ENCODE measurements around the gene FAM149B1. TPM values are rescaled to one million over a fixed set of nuclear protein-coding genes. Genes with fewer than 3 reads are reported as not detected.

Gene FAM149B1
- total RNA-seq, 2 experiments from 2014 or later, result 7.0 to 7.7 TPM

GRCh38 chr10:73264423-73264822, 96.5 kb downstream of the FAM149B1 start:
- no peak for TF ChIP-seq CTCF (IDR thresholded peaks at IDR 0.05)
- DNase-seq (no peak), ATAC-seq (ENCODE audit: poor library complexity) (no peak)
- H3K27ac ChIP-seq (ENCODE audit: low read depth in 1 of 2, low read length in 2 of 2), result no peak overlapping the region
- Mint-ChIP-seq H3K4me3 (no peak overlapping the region), H3K27me3 (no peaks in the 10 kb centered on the region), H3K9me3 (no peaks in the 10 kb centered on the region), H3K4me1 (ENCODE audit: low read depth) (no peaks in the 10 kb centered on the region), H3K36me3 (ENCODE audit: low read depth) (no peaks in the 10 kb centered on the region), H3K27ac (no peak overlapping the region)
- intact Hi-C loops (cut with DNase I, micrococcal nuclease), result loop anchor here in 1 of 2 experiments (5.0 kb wide), 1 partner anchor 378 kb away; the partner anchor contains the start of gene MYOZ1
- H3K27me3 ChIP-seq (ENCODE audit: control insufficient read depth in 1 of 2, insufficient read depth in 2 of 2, low read length in 2 of 2), result no peaks in the 10 kb centered on the region
- CTCF ChIA-PET, result interaction anchor here (1.2 to 1.4 kb wide), 2 partner anchors 11 to 135 kb away, joined by 3 to 4 read pairs; no protein-coding TSS in a partner anchor
- H3K4me3 ChIP-seq (ENCODE audit: low read length), result no peak overlapping the region
- H3K9me3 ChIP-seq (ENCODE audit: control insufficient read depth in 1 of 2, insufficient read depth in 1 of 2, low read length in 2 of 2), result no peaks in the 10 kb centered on the region
- H3K36me3 ChIP-seq (ENCODE audit: insufficient read depth, low read length), result no peaks in the 10 kb centered on the region
- no peaks in the 10 kb centered on the region for H3K4me1 ChIP-seq (ENCODE audit: insufficient read depth, low read length)
- POLR2A ChIA-PET, result interaction anchor here (0.8 to 1.4 kb wide), 2 partner anchors 11 to 362 kb away, joined by 3 to 5 read pairs; partner anchors contain the start of gene MRPS16

- Mint-ChIP-seq H3K9me3 (no peaks in the 10 kb centered on the region), H3K4me3 (no peak overlapping the region), H3K36me3 (ENCODE audit: low read depth) (no peaks in the 10 kb centered on the region), H3K27me3 (no peaks in the 10 kb centered on the region), H3K4me1 (ENCODE audit: low read depth) (no peaks in the 10 kb centered on the region), H3K27ac (no peak overlapping the region)
- Histone ChIP-seq H3K27ac (ENCODE audit: low read depth in 1 of 2, low read length in 2 of 2) (no peak overlapping the region), H3K27me3 (ENCODE audit: control insufficient read depth in 1 of 2, insufficient read depth in 2 of 2, low read length in 2 of 2) (no peaks in the 10 kb centered on the region), H3K4me3 (ENCODE audit: low read length) (no peak overlapping the region), H3K9me3 (ENCODE audit: control insufficient read depth in 1 of 2, insufficient read depth in 1 of 2, low read length in 2 of 2) (no peaks in the 10 kb centered on the region), H3K4me1 (ENCODE audit: insufficient read depth, low read length) (no peaks in the 10 kb centered on the region), H3K36me3 (ENCODE audit: insufficient read depth, low read length) (no peaks in the 10 kb centered on the region)
- CTCF ChIA-PET, result no interaction called here
- intact Hi-C loops (cut with DNase I, micrococcal nuclease), result no loop called here
- ATAC-seq (ENCODE audit: poor library complexity), result no peak
- no peak for TF ChIP-seq CTCF (IDR thresholded peaks at IDR 0.05)
- no peak for DNase-seq
- POLR2A ChIA-PET, result no interaction called here
Measured at GRCh38 chr10:73281097-73281496, 113.2 kb downstream of the FAM149B1 start.

GRCh38 chr10:73287441-73287840, 119.5 kb downstream of the FAM149B1 start:
- H3K9me3 ChIP-seq (ENCODE audit: control insufficient read depth in 1 of 2, insufficient read depth in 1 of 2, low read length in 2 of 2), result peaks cover 0 to 7% of the 10 kb centered on the region in 2 experiments
- Mint-ChIP-seq H3K4me1 (ENCODE audit: low read depth) (no peaks in the 10 kb centered on the region), H3K27ac (no peak overlapping the region), H3K4me3 (no peak overlapping the region), H3K27me3 (no peaks in the 10 kb centered on the region), H3K36me3 (ENCODE audit: low read depth) (peaks cover 17% of the 10 kb centered on the region), H3K9me3 (peaks cover 3% of the 10 kb centered on the region)
- no peaks in the 10 kb centered on the region for H3K27me3 ChIP-seq (ENCODE audit: control insufficient read depth in 1 of 2, insufficient read depth in 2 of 2, low read length in 2 of 2)
- no peak for TF ChIP-seq CTCF (IDR thresholded peaks at IDR 0.05)
- H3K4me1 ChIP-seq (ENCODE audit: insufficient read depth, low read length), result no peaks in the 10 kb centered on the region
- DNase-seq (peak in 2 of 14 experiments; percentile 3 to 8), ATAC-seq (ENCODE audit: poor library complexity) (no peak)
- ChIA-PET CTCF (no interaction called here), POLR2A (no interaction called here)
- no peak overlapping the region for H3K27ac ChIP-seq (ENCODE audit: low read depth in 1 of 2, low read length in 2 of 2)
- intact Hi-C loops (cut with DNase I, micrococcal nuclease), result no loop called here
- H3K4me3 ChIP-seq (ENCODE audit: low read length), result no peak overlapping the region
- no peaks in the 10 kb centered on the region for H3K36me3 ChIP-seq (ENCODE audit: insufficient read depth, low read length)
